ENCODE data around the gene HIRA.
"Not testable (repeated sequence)": the region's sequence is repeated elsewhere in the genome, so short reads cannot be mapped to it uniquely, and the experiment has no call there.

The HIRA gene

GRCh38 chr22:19323420-19323819 lies 108.1 kb downstream of the HIRA start:
- DNase-seq, result not testable (repeated sequence)

DNA sequence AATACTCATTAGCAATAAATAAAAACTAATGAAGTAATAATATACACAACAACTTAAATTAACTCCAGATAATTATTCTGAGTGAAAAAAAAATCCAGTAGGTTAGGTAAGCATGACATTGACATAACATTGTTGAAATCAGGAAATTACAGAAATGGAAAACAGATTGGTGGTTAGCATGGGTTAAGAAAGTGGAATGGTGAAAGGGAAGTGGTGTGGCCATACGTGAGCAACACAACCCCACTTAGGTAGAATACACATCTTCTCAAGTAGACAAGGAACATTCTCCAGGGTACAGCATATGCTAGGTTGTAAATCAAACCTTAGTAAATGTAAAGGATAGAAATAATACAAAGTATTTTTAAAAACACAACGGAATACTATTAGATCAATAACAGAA lies 109.8 kb downstream of the HIRA start:
- DNase-seq, result no peak

DNA sequence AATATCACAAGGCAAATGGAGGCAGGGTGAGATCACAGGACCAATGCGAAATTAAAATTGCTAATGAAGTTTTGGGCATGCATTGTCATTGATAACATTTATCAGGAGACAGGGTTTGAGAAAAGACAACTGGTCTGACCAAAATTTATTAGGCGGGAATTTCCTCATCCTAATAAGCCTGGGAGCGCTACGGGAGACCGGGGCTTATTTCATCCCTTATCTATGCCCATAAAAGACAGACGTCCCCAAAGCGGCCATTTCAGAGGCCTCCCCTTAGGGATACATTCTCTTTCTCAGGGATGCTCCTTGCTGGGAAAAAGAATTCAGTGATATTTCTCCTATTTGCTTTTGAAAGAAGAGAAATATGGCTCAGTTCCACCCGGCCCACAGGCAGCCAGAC lies 111.4 kb downstream of the HIRA start:
- not testable (repeated sequence) for DNase-seq

DNA sequence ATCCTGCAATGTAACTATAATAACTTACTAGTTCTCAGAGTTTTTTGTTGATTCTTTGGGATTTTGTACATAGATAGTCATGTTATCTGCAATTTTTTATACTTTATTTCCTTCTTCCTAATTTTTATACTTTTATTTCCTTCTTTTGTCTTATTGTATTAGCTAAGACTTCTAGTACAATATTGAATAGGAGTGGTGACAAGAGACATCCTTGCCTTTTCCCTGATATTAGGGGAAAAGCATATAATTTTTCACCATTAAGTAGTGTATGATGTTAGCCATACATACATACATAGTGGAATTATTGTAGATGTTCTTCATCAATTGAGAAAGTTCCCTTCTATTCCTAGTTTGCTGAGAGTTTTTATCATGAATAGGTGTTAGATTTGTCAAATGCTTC lies 112.3 kb downstream of the HIRA start:
- no peak for DNase-seq

- DNase-seq, result no peak
Measured at GRCh38 chr22:19317865-19318264, 113.7 kb downstream of the HIRA start.

- DNase-seq, result no peak
Measured at GRCh38 chr22:19307872-19308271, 123.7 kb downstream of the HIRA start.

GRCh38 chr22:19306535-19306934 lies 125.0 kb downstream of the HIRA start:
- not testable (repeated sequence) for DNase-seq

DNA sequence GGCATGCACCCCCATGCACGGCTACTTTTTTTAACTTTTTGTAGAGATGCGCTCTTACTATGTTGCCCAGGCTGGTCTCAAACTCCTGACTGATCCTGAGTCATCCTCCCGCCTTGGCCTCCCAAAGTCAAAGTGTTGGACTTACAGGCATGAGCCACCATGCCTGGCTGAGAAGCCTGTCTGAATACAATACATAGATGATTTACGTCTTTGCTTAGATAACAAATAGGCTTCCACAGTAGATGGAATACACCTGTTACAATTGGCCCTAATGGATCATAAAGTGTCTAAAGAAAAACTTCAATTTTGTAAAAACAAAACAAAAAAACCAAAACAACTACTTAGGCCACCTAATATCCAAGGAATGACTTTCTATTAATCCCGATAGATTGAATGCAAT lies 127.0 kb downstream of the HIRA start:
- DNase-seq, result no peak

- DNase-seq, result no peak
Measured at GRCh38 chr22:19303785-19304184, 127.7 kb downstream of the HIRA start.

GRCh38 chr22:19295733-19296132 lies 135.8 kb downstream of the HIRA start:
- DNase-seq, result no peak

DNA sequence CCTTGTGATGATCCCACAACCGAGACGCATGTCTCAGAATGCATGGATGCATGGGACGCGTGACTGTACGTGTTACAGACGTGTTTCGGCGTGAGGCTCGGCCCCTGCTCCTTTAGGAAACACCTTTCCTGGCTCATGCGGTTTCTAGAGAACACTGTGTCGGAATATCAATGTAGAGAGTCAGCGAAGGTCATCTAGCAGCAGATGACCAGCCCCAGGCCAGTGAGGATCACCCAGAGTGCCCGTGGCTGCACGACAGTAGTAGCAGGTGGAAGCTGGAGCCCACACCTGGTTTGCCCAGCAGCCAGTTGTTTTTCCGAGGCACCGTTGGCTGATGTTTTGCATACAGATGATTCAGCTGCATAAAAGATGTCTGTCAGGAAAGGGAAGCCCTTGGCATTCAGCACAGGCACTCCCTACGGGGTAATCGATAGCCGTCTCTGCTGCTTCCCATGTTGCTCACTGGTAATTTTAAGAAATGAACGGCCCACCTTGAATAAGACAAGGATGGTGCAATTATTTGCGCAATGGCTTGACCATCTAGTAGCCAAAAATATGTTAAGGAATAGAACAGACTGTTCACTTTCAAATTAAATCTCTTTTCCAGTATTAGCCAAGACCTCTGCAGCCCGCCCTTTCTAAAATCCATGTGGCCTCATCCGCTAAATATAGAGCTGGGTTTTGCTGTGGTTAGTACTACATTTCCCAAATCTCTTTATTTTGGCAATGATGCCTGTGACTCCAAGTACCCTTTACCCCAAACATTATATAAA lies 138.9 kb downstream of the HIRA start:
- no peak for DNase-seq

- DNase-seq, result peak; percentile 50 to 73
Measured at GRCh38 chr22:19291580-19292457, 139.7 kb downstream of the HIRA start, which contains the start of gene CLTCL1. Gene CLTCL1, minus strand, starts transcription at chr22:19291719. Its CDS starts 78 bp downstream, at chr22:19291641.

GRCh38 chr22:19291218-19291579 lies 140.3 kb downstream of the HIRA start:
- peak in 1 of 2 experiments; percentile 26 for DNase-seq

GRCh38 chr22:19290400-19291217 lies 140.9 kb downstream of the HIRA start:
- DNase-seq, result peak in 1 of 2 experiments; percentile 4

DNA sequence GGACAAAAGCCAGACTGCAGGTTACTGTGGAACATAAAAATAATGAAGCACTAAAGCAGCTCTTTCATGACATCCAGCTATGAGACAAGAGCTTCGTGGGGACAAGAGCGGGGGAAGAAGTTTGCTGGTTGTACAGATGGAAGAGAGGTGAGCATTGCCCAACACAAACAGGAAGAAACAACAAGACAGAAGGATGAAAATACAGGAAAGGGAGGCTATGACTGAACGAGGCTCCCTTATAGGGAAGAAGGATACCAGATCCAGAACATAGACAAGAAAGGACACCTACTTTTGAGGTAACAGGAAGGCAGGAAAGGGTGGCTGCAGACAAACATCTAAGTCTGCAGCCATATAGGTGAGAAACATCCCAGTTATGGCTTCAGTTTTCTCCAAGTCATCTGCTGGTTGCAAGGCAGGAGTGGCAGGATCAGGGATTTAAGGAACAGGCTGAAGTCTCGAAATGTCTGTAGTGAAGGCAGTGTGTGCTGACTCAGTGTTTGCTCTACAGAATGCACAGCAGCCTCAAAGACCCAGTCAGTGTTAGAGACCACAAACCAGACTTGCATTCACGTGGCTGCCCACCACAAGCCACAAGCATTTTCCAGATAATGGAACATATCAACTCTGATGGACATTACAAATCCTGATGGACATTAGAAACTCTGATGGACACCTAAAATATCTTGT lies 141.9 kb downstream of the HIRA start:
- no peak for DNase-seq

DNA sequence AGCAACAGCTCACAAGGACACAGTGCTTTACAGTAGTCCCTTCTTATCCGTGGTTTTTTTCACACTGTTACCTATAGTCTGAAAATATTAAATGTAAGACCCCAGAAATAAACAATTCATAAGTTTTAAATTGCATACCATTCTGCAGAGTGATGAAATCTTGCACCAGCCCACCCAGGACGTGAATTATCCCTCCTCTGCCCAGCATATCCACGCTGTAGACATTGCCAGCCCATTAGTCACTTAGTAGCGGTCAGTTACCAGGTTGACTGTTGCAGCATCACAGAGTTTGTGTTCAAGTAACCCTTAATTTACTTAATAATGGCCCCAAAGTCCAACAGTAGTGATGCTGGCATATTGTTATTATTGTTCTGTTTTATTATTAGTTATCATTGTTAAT lies 143.6 kb downstream of the HIRA start:
- DNase-seq, result no peak

DNA sequence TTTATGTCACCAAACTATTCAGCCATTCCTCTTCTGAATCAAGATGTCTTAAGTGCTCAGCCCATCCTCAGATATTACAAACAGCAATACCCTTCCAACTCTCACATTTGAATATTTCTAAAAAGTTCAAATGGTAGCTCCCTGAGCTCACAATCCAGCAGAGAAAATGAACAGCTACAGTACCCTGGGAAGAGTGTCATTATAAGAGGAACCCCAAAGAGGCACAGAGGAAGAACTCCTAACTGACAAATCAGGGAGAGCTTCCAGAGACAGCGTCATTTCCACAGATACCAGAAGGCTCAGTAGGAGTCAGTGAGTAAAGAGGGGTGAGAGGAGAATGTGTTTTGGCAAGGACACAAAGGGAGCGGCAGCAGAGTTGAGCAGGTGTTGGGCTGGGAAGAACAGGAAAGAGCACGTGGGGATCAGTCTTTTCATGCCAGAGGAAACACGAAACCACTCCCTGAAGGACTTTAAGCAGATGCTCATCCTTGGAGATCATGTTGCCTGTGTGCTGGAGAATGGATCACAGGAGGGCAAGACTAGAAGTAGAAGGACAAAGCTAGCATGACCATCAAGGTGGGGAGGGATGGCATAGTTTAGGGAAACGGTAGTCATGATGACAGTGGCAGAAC lies 144.3 kb downstream of the HIRA start:
- no peak for DNase-seq

- no peak for DNase-seq
Measured at GRCh38 chr22:19285831-19286230, 145.7 kb downstream of the HIRA start.

All from stimulated activated CD4-positive, alpha-beta T cell treated with anti-CD3 and anti-CD28 coated beads, Interleukin-4, amount 100 ng/mL, for 4 hours (primary cell).